Measurements from ENCODE around the gene ELMO1.

ELMO1 gene

GRCh38 chr7:37110660-37111424, 337.8 kb downstream of the ELMO1 start:
- peak; percentile 25 for DNase-seq

GRCh38 chr7:37109843-37110242, 338.8 kb downstream of the ELMO1 start:
- no peak for DNase-seq

GRCh38 chr7:37109016-37109683, 339.5 kb downstream of the ELMO1 start:
- no peak for DNase-seq

- DNase-seq = no peak
These were observed 340.0 kb downstream of the ELMO1 start for GRCh38 chr7:37108615-37109014.

- no peak for DNase-seq
These were observed 341.5 kb downstream of the ELMO1 start for GRCh38 chr7:37107047-37107750.

GRCh38 chr7:37105762-37106161, 342.9 kb downstream of the ELMO1 start:
- no peak for DNase-seq

GRCh38 chr7:37104822-37105518, 343.7 kb downstream of the ELMO1 start:
- no peak for DNase-seq

GRCh38 chr7:37102518-37103137, 346.0 kb downstream of the ELMO1 start:
- no peak for DNase-seq

GRCh38 chr7:37100735-37101331, 347.8 kb downstream of the ELMO1 start:
- DNase-seq = peak; percentile 83

- DNase-seq = no peak
These were observed 349.9 kb downstream of the ELMO1 start for GRCh38 chr7:37098762-37099161.

- DNase-seq = no peak
These were observed 350.7 kb downstream of the ELMO1 start for GRCh38 chr7:37097983-37098382.

GRCh38 chr7:37097276-37097675, 351.4 kb downstream of the ELMO1 start:
- DNase-seq = peak; percentile 36

GRCh38 chr7:37096341-37096740, 352.3 kb downstream of the ELMO1 start:
- DNase-seq = no peak

GRCh38 chr7:37095122-37095521, 353.5 kb downstream of the ELMO1 start:
- no peak for DNase-seq

- no peak for DNase-seq
These were observed 355.4 kb downstream of the ELMO1 start for GRCh38 chr7:37093257-37093656.

GRCh38 chr7:37092548-37092947, 356.1 kb downstream of the ELMO1 start:
- no peak for DNase-seq

- DNase-seq = no peak
These were observed 358.7 kb downstream of the ELMO1 start for GRCh38 chr7:37089972-37090371.

- DNase-seq = no peak
These were observed 363.1 kb downstream of the ELMO1 start for GRCh38 chr7:37085600-37085999.

GRCh38 chr7:37084303-37084702, 364.4 kb downstream of the ELMO1 start:
- DNase-seq = no peak

GRCh38 chr7:37083311-37084096, 365.2 kb downstream of the ELMO1 start:
- DNase-seq = no peak

GRCh38 chr7:37081436-37081835, 367.2 kb downstream of the ELMO1 start:
- peak; percentile 47 for DNase-seq

GRCh38 chr7:37079420-37079819, 369.2 kb downstream of the ELMO1 start:
- no peak for DNase-seq
